Retinal pigment epithelial cell (primary cell): ENCODE results near the gene CD101.

Source experiments
- DNase-seq: peaks from one replicate; pipeline ENCODE4 v3.0.0-alpha.2; 2010; ENCODE audit warnings: low read depth
- H3K4me3 ChIP-seq: 2 replicates; pipeline ENCODE4 v1.5.1; 2011; ENCODE audit warnings: mild to moderate bottlenecking, low read length, control low read depth, moderate library complexity
- TF ChIP-seq, protein P1 (sequence below): conservative IDR thresholded peaks from 2 replicates; pipeline ENCODE4 v1.5.1; 2011; ENCODE audit warnings: low read depth, low read length, control low read depth, inconsistent platforms

CD101 gene

DNA sequence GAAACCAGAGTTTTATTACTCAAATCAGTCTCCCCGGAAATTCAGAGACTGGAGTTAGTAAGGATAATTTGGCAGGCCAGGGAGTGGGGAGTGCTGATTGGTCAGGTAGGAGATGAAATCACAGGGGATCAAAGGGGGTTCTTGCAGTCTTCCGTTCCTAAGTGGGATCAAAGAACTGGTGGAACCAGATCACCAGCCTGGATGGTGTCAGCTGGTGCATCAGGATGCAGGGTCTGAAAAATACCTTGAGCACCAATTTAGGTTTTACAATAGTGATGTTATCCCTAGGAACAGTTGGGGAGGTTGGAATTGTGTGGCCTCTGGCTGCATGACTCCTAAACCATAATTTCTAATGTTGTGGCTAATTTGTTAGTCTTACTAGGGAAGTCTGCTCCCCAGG lies 1.4 kb upstream of the CD101 start:
- H3K4me3 ChIP-seq, result no peak overlapping the region

GRCh38 chr1:117003223-117003875 lies 1.8 kb downstream of the CD101 start:
- TF ChIP-seq, protein P1, sequence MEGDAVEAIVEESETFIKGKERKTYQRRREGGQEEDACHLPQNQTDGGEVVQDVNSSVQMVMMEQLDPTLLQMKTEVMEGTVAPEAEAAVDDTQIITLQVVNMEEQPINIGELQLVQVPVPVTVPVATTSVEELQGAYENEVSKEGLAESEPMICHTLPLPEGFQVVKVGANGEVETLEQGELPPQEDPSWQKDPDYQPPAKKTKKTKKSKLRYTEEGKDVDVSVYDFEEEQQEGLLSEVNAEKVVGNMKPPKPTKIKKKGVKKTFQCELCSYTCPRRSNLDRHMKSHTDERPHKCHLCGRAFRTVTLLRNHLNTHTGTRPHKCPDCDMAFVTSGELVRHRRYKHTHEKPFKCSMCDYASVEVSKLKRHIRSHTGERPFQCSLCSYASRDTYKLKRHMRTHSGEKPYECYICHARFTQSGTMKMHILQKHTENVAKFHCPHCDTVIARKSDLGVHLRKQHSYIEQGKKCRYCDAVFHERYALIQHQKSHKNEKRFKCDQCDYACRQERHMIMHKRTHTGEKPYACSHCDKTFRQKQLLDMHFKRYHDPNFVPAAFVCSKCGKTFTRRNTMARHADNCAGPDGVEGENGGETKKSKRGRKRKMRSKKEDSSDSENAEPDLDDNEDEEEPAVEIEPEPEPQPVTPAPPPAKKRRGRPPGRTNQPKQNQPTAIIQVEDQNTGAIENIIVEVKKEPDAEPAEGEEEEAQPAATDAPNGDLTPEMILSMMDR, result no peak
- DNase-seq, result no peak
- H3K4me3 ChIP-seq, result no peak overlapping the region

More for the DNA sequence above, 1.4 kb upstream of the CD101 start:
- TF ChIP-seq, protein P1, result no peak
- no peak for DNase-seq

DNA sequence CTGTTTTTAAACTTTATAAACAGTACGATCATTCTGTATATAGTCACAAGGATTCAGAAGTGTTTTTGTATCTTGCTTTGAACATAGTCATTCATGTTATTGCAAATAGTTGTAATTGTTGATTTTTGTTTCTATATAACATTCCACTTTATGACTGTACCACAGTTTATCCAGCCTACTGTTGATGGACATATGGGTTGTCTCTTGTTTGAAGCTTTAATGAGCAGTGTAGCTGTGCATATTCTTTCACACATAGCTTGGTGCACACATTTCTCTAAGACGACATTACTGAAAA lies 6.1 kb downstream of the CD101 start:
- no peak for DNase-seq
- H3K4me3 ChIP-seq, result no peak overlapping the region
- TF ChIP-seq, protein P1, result no peak

DNA sequence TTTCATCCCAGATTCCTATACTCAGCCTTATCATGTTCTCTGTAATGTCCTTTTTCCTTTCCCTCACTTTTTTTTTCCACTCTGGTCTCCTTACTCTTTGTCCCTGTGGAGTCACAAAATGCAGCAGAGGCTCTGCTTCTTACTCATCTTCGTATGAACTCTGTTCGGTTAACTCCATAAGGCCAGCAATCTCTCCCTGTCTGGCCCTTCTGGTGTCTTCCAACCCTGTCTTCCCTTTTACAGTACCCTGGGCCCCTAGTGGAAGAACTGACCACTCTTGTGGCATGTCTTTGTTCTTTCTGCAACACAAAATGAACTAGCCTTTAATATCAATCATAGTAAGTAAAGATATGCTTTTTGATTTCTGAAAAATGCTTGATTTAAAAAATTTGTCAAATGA lies 7.1 kb downstream of the CD101 start:
- TF ChIP-seq, protein P1, result no peak
- H3K4me3 ChIP-seq, result no peak overlapping the region
- no peak for DNase-seq

DNA sequence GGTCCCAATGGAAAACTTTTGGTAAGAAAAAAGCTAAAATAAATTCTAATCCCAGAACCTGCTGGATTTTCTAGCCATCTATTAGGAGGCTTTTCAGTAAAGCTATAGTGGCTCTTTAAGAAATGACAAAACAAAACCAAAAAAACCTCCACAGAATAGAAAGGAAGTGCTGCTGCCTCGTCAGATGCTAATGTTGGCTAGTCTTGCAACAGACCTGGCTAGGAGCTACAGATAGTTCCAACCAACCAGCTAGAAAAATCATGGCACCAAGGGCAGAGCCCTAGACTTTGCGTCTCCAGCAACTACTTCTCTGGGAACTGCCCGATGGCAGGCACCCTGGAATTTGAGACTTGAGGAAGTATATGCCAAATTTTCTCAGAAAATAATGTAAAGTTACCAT lies 7.6 kb downstream of the CD101 start:
- TF ChIP-seq, protein P1, result no peak
- H3K4me3 ChIP-seq, result no peak overlapping the region
- DNase-seq, result no peak

GRCh38 chr1:117010310-117010969 lies 8.9 kb downstream of the CD101 start:
- no peak overlapping the region for H3K4me3 ChIP-seq
- DNase-seq, result no peak
- TF ChIP-seq, protein P1, result no peak

- TF ChIP-seq, protein P1, result no peak
- no peak for DNase-seq
- no peak overlapping the region for H3K4me3 ChIP-seq
Measured at GRCh38 chr1:117011334-117011733, 9.8 kb downstream of the CD101 start.
